SU-DHL-6 (cell line): ENCODE data around the gene TMCC1.

ENCODE experiments used
- CTCF ChIP-seq: fragments of 200-600 bp; sonication (generic); IDR thresholded peaks from one replicate; pipeline ENCODE4 v1.5.1; 2017; ENCODE audit warnings: antibody characterized with exemption, mild to moderate bottlenecking, low read length, moderate library complexity; ENCODE audit not compliant: insufficient read depth, poor library complexity, severe bottlenecking
- EZH2phosphoT487 ChIP-seq: fragments of 200-600 bp; sonication (generic), shearing (Covaris generic); conservative IDR thresholded peaks from 2 replicates; pipeline ENCODE4 v1.6.1; 2018; ENCODE audit warnings: mild to moderate bottlenecking, antibody characterized with exemption, low read length, moderate library complexity, mixed read lengths

GRCh38 chr3:129820587-129820986 is 72.9 kb downstream of the TMCC1 start:
- no peak for TF ChIP-seq CTCF
- TF ChIP-seq EZH2phosphoT487: no peak
